Pancreas (tissue), 10 donors: ENCODE data around the gene TSGA10IP. TPM values are rescaled to one million over a fixed set of nuclear protein-coding genes. Genes with fewer than 3 reads are reported as not detected.

Experiments used
- ATAC-seq, 4 donors: fragments of 200-7000 bp; cut with Tn5 transposase; one replicate each; pipeline versions ENCODE4 v1.8.0 to v1.9.1; 2020; ENCODE audit warnings: mild to moderate bottlenecking in 4 of 4, moderate library complexity in 4 of 4
- DNase-seq, 6 donors: peaks; one replicate each; pipeline ENCODE4 v3.0.0-alpha.2; 2020
- FAIRE-seq: peaks from 2 replicates; lab custom pipeline; 2012; peaks lifted over from hg19 to GRCh38; lab: Jason Lieb, UNC
- H3K27ac ChIP-seq, 4 donors: fragments of 200-600 bp; sonication (generic); 1 replicate in 3 of 4; 2 replicates in 1 of 4; pipeline versions ENCODE4 v1.5.0 to v1.8.0; 2020
- H3K27me3 ChIP-seq, 4 donors: fragments of 200-600 bp; one replicate each; pipeline ENCODE4 v1.8.0; 2021
- H3K36me3 ChIP-seq, 3 donors: fragments of 200-600 bp; sonication (generic) in 1 of 3; one replicate each; pipeline versions ENCODE4 v1.5.0 to v1.8.0; 2020 to 2021
- H3K4me1 ChIP-seq, 3 donors: fragments of 200-600 bp; one replicate each; pipeline ENCODE4 v1.8.0; 2021
- H3K4me3 ChIP-seq, 4 donors: fragments of 200-600 bp; sonication (generic) in 2 of 4; one replicate each; pipeline versions ENCODE4 v1.5.0 to v1.8.0; 2020 to 2021
- H3K9me3 ChIP-seq, 4 donors: fragments of 200-600 bp; one replicate each; pipeline ENCODE4 v1.8.0; 2021
- CTCF ChIP-seq, 4 donors: fragments of 200-600 bp; sonication (generic) in 3 of 4; IDR thresholded peaks; one replicate each; pipeline versions ENCODE4 v1.5.0 to v1.8.0; 2021; ENCODE audit warnings: antibody characterized with exemption in 4 of 4
- WGBS, 2 donors: extraction: QIAGEN DNeasy Blood & Tissue Kit; methylation state at CpG; one replicate each; pipeline ENCODE4 v1.1.7; 2013; 5-methylcytosine and 5-hydroxymethylcytosine counted together
- intact Hi-C, 3 donors: fragments of 100-400 bp; cut with DNase I; formaldehyde crosslinking; loops; one replicate each; pipeline versions ENCODE4 v1.11.1 to v1.14.2; 2022
- polyA plus RNA-seq, 2 donors: library from polyadenylated mRNA; stranded (reverse); fragments of 200-250 nt; gene quantifications; one replicate each; pipeline ENCODE4 v1.2.3, GENCODE V29; 2013
- total RNA-seq, 6 donors: library from RNA; stranded (reverse); fragmentation: NEBNext Ultra II Directional in 4 of 6; extraction: Animal tissue kit (Norgen Biotek cat#: 25700) in 4 of 6; gene quantifications; one replicate each; pipeline versions ENCODE4 v1.2.1 to v1.2.4, GENCODE V29; 2021 to 2023
- donor health status: healthy with polysubstance abuse.
- donor health status: DM: no; HTN: no; CAD: no; lungs with moderate emphysema.
- donor health status: DM: no; HTN: no; CAD: no.
- donor health status: control.
- donor health status: control.
- donor health status: Bipolar disorder and iron deficiency.
- donor health status: DM: yes; HTN: yes; CAD: no.
- donor health status: DM: no; HTN: no; CAD: no.
- donor health status: DM: no; HTN: no; CAD: no.
- donor health status: DM: yes; HTN: yes; CAD: no.

Gene TSGA10IP
- total and polyA plus RNA-seq, 8 donors = 0.19 TPM; not detected in 7

- Histone ChIP-seq H3K27ac (no peak overlapping the region), H3K4me3 (no peak overlapping the region), H3K4me1 (peaks cover 0 to 6% (median 5%) of the 10 kb centered on the region in 3 donors), H3K36me3 (peaks cover 0 to 7% (median 0%) of the 10 kb centered on the region in 3 donors), H3K9me3 (no peaks in the 10 kb centered on the region), H3K27me3 (no peaks in the 10 kb centered on the region)
- FAIRE-seq (no peak), DNase-seq (no peak), ATAC-seq (no peak)
- intact Hi-C loops = no loop called here
- TF ChIP-seq CTCF (IDR thresholded peaks at IDR 0.05) = no peak
- 83 to 90% methylated on average over 13 of the region's 13 CpGs for WGBS, 2 donors
Measured at GRCh38 chr11:66006134-66006890, 61.0 kb downstream of the TSGA10IP start.

- WGBS, 2 donors = 68 to 73% methylated on average over 4 of the region's 4 CpGs
- DNase-seq = no peak
Measured at GRCh38 chr11:66006891-66007176, 61.6 kb downstream of the TSGA10IP start.

GRCh38 chr11:66007201-66007634 is 61.9 kb downstream of the TSGA10IP start:
- 46 to 49% methylated on average over 5 of the region's 5 CpGs for WGBS, 2 donors
- H3K9me3 ChIP-seq = no peaks in the 10 kb centered on the region
- no peak overlapping the region for H3K27ac ChIP-seq
- ATAC-seq (no peak), FAIRE-seq (no peak), DNase-seq (no peak)
- no peak overlapping the region for H3K4me3 ChIP-seq
- no peak for TF ChIP-seq CTCF (IDR thresholded peaks at IDR 0.05)
- intact Hi-C loops = no loop called here
- H3K4me1 ChIP-seq = peaks cover 0 to 6% (median 5%) of the 10 kb centered on the region in 3 donors
- H3K36me3 ChIP-seq = peaks cover 0 to 7% (median 0%) of the 10 kb centered on the region in 3 donors
- peaks cover 0 to 3% (median 0%) of the 10 kb centered on the region in 4 donors for H3K27me3 ChIP-seq

More at GRCh38 chr11:66006891-66007176, 61.6 kb downstream of the TSGA10IP start:
- no peak overlapping the region for H3K4me3 ChIP-seq
- no peaks in the 10 kb centered on the region for H3K9me3 ChIP-seq
- no peak overlapping the region for H3K27ac ChIP-seq
- H3K4me1 ChIP-seq = peaks cover 0 to 6% (median 5%) of the 10 kb centered on the region in 3 donors
- TF ChIP-seq CTCF (IDR thresholded peaks at IDR 0.05) = no peak
- ATAC-seq (no peak), FAIRE-seq (no peak)
- H3K27me3 ChIP-seq = no peaks in the 10 kb centered on the region
- intact Hi-C loops = no loop called here
- peaks cover 0 to 7% (median 0%) of the 10 kb centered on the region in 3 donors for H3K36me3 ChIP-seq

GRCh38 chr11:66008095-66008467 is 62.8 kb downstream of the TSGA10IP start:
- Histone ChIP-seq H3K27ac (no peak overlapping the region), H3K9me3 (no peaks in the 10 kb centered on the region), H3K27me3 (peaks cover 0 to 4% (median 0%) of the 10 kb centered on the region in 4 donors), H3K36me3 (peaks cover 0 to 7% (median 0%) of the 10 kb centered on the region in 3 donors), H3K4me1 (peaks cover 0 to 5% (median 5%) of the 10 kb centered on the region in 3 donors), H3K4me3 (no peak overlapping the region)
- no peak for FAIRE-seq
- TF ChIP-seq CTCF (IDR thresholded peaks at IDR 0.05) = no peak
- intact Hi-C loops = no loop called here
- WGBS, 2 donors = 81 to 86% methylated on average over 2 of the region's 2 CpGs
- ATAC-seq = no peak
- DNase-seq = no peak
